Measurements from ENCODE around the gene RAB8B. TPM values are rescaled to one million over a fixed set of nuclear protein-coding genes. Genes with fewer than 3 reads are reported as not detected.

Gene RAB8B
- total and polyA plus RNA-seq, 7 donors: 2.5 to 18.1 (median 5.4) TPM

DNA sequence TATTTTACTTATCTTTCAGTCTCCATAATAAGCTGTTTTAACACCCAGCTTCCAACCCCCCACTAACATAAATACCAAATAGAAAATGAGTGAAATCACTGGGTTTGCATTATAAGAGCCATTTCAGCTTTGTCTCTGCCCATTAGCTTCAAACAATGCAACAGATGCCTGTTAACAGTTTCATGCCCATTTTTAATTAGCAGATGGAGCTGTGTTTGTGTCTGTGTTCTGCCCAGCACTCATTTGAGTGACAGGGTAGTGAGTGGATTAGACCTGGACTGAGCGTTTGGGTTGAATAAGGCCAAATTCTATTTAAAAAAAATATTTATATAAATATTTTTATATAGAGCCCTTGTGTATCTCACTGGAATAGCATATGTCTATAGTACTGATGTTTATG lies 7.4 kb downstream of the RAB8B start:
- 74 to 83% (median 83%) methylated on average over 1 of the region's 1 CpG for WGBS, 3 donors
- Histone ChIP-seq H3K27me3 (ENCODE audit: insufficient read depth in 3 of 3, low read length in 2 of 3) (no peaks in the 10 kb centered on the region), H3K4me1 (peaks cover 9% of the 10 kb centered on the region), H3K36me3 (ENCODE audit: insufficient read depth in 1 of 2, low read depth in 1 of 2) (peaks cover 0 to 4% of the 10 kb centered on the region in 2 donors), H3K27ac (no peak overlapping the region), H3K9me3 (no peaks in the 10 kb centered on the region), H3K4me3 (no peak overlapping the region)
- intact Hi-C loops (cut with DNase I): no loop called here
- TF ChIP-seq, protein P1, sequence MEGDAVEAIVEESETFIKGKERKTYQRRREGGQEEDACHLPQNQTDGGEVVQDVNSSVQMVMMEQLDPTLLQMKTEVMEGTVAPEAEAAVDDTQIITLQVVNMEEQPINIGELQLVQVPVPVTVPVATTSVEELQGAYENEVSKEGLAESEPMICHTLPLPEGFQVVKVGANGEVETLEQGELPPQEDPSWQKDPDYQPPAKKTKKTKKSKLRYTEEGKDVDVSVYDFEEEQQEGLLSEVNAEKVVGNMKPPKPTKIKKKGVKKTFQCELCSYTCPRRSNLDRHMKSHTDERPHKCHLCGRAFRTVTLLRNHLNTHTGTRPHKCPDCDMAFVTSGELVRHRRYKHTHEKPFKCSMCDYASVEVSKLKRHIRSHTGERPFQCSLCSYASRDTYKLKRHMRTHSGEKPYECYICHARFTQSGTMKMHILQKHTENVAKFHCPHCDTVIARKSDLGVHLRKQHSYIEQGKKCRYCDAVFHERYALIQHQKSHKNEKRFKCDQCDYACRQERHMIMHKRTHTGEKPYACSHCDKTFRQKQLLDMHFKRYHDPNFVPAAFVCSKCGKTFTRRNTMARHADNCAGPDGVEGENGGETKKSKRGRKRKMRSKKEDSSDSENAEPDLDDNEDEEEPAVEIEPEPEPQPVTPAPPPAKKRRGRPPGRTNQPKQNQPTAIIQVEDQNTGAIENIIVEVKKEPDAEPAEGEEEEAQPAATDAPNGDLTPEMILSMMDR (IDR thresholded peaks at IDR 0.05): no peak
- ATAC-seq (no peak), DNase-seq (no peak)

DNA sequence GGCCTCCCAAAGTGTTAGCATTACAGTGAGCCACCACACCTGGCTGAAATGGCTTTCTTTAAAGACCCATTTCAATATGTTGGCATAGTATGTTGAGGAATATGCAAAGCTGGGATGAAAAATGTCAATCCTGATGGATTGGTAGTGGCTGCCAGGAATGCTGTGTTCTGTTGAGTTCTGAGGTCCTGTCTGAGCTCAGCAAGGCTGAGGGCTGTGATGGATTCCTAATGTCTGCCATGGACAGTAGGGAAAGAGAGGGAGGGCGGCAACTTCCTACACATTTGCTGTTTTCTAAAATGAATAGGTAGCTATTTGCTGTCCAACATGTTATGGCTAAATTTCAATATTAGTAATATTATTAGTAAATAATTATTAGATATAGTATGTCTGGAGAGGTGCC lies 8.2 kb downstream of the RAB8B start:
- Histone ChIP-seq H3K27me3 (ENCODE audit: insufficient read depth in 3 of 3, low read length in 2 of 3) (no peaks in the 10 kb centered on the region), H3K4me1 (peaks cover 9% of the 10 kb centered on the region), H3K36me3 (ENCODE audit: insufficient read depth in 1 of 2, low read depth in 1 of 2) (peaks cover 0 to 4% of the 10 kb centered on the region in 2 donors), H3K4me3 (no peak overlapping the region), H3K9me3 (no peaks in the 10 kb centered on the region), H3K27ac (no peak overlapping the region)
- TF ChIP-seq, protein P1 (IDR thresholded peaks at IDR 0.05): no peak
- ATAC-seq (no peak), DNase-seq (no peak)
- intact Hi-C loops (cut with DNase I): no loop called here
- 97 to 100% (median 100%) methylated on average over 1 of the region's 1 CpG for WGBS, 3 donors

DNA sequence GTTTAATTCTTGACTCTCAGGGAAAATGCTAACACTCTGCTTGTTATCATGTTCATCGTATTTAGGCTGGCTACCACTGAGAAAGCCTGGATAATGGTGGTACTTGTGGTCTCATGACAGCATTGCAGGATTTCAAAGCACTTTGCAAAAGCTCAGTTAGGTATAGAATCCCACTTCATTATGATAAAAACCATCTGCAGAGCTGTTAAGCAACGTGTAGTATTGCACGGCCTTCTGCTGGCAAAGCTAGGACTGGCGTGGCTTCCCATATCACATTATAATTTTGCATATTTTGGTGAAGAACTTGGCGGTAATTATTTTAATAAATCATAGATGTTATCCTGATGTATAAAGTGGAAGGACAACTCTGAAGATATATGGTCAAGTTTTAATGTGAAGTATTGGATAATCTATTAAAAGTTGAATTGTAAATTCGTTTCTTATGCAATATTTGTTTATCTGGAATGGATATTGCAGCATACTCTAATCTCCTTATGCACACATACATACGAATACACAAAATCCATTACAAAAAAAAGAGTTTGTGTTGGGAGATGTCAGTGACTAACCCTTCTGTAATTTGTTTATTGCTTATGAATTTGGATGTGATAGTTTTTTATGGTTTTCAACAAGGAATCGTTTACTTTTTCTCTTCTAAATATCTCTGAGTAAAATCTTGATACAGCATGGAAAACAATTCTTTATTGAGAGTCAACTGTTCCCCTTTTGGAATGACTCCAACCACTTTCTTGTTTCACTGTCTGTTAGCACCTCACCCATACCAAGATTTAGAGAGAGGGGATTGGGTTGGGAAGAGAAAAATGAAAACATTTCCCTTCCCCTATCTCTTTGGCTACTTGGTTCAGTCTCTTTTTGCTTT lies 9.2 kb downstream of the RAB8B start:
- H3K9me3 ChIP-seq: no peaks in the 10 kb centered on the region
- H3K36me3 ChIP-seq (ENCODE audit: insufficient read depth in 1 of 2, low read depth in 1 of 2): peaks cover 0 to 4% of the 10 kb centered on the region in 2 donors
- ATAC-seq: no peak
- peaks cover 9% of the 10 kb centered on the region for H3K4me1 ChIP-seq
- no peak for DNase-seq
- intact Hi-C loops (cut with DNase I): no loop called here
- no peaks in the 10 kb centered on the region for H3K27me3 ChIP-seq (ENCODE audit: insufficient read depth in 3 of 3, low read length in 2 of 3)
- TF ChIP-seq, protein P1 (IDR thresholded peaks at IDR 0.05): no peak
- 74 to 82% (median 79%) methylated on average over 8 of the region's 8 CpGs for WGBS, 3 donors
- H3K27ac ChIP-seq: no peak overlapping the region
- H3K4me3 ChIP-seq: no peak overlapping the region

DNA sequence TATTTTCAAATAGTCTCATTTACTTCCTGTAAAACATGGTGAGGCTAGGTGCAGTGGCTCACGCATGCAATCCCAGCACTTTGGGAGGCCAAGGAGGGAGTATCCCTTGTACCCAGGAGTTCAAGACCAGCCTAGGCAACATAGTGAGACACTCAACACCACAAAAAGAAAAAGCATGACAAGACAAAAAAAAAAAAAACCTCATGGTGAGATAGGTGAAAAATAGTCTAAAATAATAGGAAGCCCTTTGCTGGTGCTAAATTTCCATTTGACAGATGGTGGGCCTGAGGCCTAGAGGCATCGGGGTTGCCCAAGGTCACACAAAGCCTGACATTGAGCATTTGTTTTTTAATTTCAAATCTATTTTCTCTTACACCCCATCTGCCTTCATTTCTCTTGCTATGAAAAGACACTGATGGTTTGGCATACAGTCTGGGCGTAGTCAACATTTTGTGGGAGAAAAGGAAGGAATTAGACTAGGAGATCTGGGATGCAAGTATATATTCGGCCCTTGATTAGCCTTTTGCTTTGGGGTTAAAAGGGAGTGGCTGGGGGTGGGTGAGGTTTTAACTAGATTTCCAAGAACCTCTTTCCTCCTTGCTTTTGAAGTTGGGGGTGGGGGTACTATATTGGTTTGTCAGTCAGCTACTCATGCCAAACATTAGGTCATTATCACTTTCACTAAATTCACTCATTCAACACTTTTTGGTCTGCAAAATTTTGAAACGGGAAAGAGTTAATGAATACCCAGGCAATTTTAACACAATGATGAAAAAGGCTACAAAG lies 11.3 kb downstream of the RAB8B start:
- WGBS, 3 donors: 89 to 95% (median 91%) methylated on average over 5 of the region's 5 CpGs
- ATAC-seq (no peak), DNase-seq (no peak)
- Histone ChIP-seq H3K36me3 (ENCODE audit: insufficient read depth in 1 of 2, low read depth in 1 of 2) (peaks cover 0 to 4% of the 10 kb centered on the region in 2 donors), H3K9me3 (no peaks in the 10 kb centered on the region), H3K4me3 (no peak overlapping the region), H3K27ac (no peak overlapping the region), H3K27me3 (ENCODE audit: insufficient read depth in 3 of 3, low read length in 2 of 3) (no peaks in the 10 kb centered on the region), H3K4me1 (peaks cover 3% of the 10 kb centered on the region)
- TF ChIP-seq, protein P1 (IDR thresholded peaks at IDR 0.05): no peak
- intact Hi-C loops (cut with DNase I): no loop called here

Measured in psoas muscle (tissue), 8 donors.